NCI-H345 treated with DMSO at 0.1 percent for 48 hours (cell line): Measurements from ENCODE around the gene PSME2.

ENCODE experiments used
- DNase-seq: peaks from one replicate; lab custom pipeline; 2025; ENCODE audit not compliant: unreplicated experiment; lab: John Stamatoyannopoulos, UW

Gene PSME2

DNA sequence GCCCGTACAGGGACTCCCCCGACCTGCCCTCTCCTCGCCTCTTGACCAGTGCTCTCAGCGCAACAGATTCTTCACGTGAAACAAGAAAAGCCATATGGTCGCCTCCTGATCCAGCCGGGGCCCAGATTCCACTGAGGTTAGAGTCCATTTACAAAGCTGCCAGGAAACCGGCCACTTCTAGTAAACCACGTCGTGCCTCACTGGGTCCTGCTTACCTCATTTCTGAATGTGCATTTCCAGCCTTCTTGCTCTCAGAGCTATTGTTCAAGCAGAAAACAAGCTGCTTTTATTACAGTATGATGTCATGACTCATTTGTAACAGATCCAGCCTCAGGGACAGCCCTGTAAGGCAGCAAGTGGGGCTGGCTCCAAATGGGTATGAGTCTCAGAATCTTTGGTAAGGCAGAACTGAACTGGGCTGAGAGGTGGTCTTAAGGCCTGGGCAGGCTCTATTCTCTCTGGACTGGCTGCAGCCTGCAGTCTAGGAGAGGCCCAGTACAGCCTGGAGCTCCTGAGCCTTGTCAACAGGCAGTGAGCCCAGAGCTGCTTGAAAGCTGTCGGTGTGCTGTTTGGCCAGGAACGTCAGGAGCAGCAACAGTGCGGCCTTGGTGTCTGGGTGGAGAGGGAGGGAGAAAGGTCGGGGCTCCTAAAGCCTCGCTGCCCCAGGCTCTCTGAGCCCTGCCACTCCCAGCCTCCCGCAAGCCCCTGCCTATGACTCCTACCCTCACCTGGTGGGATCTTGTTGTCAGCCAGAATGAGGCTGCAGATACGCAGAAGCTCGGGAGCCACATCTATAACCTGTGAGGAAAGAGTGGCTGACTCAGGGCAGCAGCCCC is 33.8 kb upstream of the PSME2 start:
- no peak for DNase-seq

DNA sequence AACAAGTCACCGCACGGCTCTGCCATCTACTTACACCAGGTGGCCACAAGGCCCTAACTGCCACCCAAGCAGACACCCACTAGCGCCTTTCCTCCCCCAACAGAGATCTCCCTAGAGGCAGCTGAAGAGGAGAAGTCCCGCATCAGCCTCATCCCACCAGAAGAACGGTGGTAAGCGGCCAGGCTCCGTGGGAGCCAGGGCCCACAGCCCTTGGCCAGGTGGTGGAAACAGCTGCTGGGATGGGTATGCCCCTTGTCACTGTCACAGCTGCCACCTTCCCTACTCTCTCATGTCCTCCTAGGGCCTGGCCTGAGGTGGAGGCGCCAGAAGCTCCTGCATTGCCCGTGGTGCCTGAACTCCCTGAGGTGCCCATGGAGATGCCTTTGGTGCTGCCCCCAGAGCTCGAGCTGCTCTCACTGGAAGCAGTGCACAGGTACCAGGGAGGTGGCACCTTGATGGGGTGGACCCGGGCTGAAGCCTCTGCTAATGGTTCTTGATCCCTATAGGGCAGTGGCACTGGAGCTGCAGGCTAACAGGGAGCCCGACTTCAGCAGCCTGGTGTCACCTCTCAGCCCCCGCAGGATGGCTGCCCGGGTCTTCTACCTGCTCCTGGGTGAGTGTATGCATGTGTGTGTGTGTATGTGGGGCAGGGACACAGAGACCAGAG is 33.0 kb upstream of the PSME2 start:
- no peak for DNase-seq

DNA sequence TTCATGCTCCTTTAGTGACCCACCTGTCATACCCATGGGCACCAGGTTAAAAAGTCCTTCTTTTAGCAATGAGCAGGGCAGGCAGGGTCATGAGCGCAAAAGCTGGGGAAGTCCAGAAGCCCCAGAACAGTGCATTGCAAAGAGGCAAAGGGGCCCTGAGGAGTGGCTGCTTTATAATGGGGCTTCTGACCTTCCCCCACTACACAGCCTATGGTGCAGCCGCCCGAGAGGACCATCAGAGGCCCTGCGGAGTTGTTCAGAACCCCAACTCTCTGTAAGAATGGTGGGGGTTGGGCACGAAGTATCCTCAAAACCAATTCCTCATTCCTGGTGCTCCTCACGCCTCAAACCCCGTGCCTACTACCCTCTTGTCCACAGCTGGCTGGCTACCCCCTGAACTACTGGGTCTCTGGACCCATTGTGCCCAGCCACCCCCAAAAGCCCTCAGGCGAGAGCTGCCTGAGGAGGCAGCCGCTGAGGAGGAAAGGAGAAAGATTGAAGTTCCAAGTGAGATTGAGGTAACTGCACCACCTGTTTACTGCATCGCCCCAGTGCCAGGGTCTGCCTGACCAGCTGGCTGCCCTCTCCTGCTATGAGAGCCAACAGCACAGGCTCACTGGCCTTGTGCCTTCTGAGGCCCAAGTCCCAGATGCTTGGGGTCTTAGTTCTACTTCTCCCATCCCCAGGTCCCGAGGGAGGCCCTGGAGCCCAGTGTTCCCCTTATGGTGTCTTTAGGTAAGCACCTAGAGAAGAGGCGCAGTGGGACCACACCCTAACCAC is 32.2 kb upstream of the PSME2 start:
- no peak for DNase-seq

DNA sequence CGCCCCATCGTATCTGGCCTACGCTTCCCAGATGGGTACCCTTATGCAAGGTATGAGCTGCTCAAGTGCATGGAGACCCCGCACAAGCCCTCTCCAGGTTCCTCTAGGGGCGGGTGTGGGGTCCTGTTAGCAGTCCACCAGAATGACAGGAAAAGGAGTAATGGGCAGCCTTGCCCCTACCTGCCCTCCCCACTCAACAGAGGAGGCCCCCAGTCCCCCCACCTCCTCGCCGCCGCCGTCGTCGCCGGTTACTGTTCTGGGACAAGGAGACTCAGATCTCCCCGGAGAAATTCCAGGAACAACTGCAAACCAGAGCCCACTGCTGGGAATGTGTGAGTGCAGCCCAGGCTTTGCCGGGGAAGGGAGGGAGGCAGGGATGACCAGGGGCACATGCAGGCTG is 31.5 kb upstream of the PSME2 start:
- DNase-seq, result no peak

DNA sequence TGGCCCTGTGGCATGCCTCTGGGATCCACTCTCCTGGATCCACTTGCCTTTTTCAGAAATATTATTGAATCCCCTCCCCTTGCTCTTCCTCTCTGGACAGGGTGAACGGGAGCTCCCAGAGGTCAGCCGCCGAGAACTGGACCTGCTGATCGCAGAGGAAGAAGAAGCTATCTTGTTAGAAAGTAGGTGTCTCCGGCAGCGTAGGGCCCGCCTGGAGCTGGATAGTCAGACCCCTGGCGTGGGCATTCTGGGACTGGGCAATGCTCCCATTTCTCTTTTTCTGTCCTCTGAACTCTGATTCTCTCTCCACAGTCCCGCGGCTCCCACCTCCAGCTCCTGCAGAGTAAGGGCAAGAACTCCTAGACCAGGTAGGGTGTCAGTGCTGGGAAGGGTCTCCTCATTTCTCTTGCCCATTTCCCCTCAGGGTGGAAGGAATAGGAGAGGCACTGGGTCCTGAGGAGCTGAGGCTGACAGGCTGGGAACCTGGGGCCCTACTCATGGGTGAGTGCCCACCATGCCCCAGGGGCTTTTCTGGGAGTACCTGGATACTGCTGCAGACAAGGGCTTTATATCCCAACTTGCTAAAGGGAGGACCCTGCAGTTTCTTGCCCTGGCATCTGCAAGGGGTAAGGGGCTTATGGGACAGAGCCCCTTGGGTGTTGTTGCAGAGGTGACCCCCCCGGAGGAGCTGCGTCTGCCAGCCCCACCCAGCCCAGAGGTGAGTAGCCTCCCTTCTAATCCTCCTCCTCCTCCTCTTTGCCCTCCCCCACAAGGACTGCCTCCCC is 30.8 kb upstream of the PSME2 start:
- DNase-seq, result no peak

DNA sequence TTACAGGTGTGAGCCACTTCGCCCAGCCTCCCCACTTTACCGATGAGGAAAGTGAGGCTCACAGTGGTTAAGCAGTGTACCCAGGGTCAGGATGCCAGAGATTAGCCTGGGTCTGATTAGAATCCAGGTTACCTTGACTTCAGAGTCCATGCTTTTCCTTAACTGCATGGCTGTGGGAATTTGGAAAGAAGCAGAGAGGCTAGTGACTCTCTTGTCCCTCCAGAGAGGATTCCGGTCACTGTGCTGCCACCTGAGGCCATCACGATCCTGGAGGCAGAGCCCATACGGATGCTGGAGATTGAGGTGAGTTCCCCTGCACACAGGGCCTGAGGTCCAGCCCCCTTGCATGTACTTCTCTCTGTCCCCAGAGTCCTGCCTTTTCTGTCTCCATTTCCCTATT is 30.2 kb upstream of the PSME2 start:
- no peak for DNase-seq

DNA sequence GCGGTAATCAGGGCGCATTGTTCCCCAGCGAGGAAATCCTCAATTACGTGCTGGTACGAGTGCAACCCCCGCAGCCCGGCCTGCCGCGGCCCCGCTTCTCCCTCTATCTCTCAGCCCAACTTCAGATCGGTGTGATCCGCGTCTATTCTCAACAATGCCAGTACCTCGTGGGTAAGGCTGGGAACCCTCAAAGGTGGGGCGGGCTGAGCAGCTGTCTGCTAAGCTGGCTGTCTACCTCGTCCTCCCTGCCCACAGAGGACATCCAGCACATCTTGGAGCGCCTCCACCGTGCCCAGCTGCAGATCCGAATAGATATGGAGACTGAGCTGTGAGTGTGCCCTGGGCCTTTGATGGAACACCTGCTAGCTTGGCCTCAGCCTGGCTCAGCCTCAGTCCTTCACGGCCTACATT is 26.5 kb upstream of the PSME2 start:
- no peak for DNase-seq

DNA sequence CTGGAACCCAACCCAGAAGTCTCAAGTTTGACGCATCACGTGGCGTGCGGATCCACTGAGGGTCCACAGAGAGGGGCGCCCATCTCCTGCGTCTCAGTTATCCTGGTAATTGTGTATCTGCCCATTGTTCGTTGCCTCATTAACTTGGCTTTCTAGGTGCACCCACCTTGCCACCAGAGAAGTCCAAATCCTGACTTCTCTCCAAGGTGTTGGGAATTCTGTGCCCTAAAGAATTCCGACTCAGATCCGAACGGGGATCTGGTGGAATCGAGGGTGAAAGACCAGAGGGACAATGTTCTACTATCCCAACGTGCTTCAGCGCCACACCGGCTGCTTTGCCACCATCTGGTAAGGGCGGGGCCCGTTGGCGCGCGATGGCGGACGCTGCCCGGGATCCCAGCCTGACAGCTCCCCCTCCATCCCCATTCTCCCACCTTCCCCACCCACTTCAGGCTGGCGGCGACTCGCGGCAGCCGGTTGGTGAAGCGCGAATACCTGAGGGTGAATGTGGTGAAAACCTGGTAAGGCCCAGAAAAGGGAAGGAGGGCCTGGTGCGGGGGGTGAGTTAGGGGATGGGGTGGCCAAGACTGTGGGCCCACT is 26.0 kb upstream of the PSME2 start:
- DNase-seq, result no peak

DNA sequence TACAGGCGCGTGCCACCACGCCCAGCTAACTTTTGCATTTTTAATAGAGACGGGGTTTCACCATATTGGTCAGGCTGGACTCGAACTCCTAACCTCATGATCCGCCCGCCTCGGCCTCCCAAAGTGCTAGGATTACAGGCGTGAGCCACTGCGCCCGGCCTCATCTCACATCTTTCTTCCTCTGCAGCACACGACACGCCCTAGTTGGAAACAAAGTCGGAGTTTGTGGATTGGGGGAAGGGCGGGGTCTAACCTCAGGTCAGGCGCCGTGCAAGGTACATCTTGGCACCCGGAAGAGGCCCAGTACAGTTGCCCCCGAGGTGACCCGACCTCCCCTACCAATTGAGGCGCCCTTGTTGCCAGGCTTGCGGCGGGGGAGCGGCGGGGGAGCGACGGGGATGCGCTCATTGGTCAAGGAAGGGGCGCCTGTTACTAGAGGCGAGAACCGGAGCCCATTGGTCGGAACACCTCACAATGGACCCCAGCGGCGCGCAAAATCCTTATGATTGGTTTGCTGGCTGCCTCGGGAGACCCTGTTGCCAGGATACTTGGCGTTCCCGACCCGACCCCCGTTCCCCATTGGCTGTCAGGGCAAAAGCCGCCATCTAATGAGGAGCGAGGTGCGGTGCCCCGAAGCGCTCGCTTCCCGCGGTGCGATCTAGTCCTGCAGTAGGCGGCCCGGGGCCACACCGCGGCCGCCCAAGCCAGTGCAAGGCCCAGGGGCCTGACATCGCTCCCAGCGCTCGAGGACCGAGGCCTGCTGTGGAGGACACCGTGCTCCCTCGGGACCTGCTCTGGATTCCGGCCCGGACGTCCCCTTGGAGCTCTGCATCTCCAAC is 25.2 kb upstream of the PSME2 start, which contains the start of gene REC8:
Gene REC8, plus strand, starts transcription at position 659 of the 839 bp plus-strand sequence. CDS start 473 bp downstream, outside the sequence.
- DNase-seq, result peak; percentile 74

DNA sequence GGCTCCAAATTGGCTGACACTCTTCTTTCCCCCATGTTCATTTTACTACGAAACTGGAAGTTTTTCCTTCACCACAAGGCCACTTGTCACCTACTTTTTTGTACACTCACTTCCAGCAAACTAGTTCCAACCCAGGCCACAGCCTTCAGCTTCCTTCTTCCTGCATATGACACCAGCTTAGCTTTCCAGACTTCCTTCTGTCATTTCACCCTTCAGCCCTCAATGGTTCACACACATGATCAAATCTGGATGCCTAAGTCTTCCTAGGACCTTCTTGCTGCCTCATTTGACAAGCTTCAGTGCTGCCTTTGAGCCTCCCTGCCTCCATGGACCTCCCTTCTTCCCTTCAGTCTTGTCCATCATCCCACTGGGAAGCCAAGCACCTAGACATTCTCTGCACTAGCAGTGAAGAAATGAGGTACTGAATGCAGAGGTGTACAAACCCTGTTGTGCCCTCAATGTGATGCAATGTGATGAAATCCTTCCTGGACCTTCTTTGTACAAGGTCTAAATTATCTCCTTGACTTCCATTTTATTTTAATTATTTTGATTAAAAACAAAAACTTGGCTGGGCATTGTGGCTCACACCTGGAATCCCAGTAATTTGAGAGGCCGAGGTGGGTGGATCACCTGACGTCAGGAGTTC is 21.2 kb upstream of the PSME2 start:
- DNase-seq, result no peak

DNA sequence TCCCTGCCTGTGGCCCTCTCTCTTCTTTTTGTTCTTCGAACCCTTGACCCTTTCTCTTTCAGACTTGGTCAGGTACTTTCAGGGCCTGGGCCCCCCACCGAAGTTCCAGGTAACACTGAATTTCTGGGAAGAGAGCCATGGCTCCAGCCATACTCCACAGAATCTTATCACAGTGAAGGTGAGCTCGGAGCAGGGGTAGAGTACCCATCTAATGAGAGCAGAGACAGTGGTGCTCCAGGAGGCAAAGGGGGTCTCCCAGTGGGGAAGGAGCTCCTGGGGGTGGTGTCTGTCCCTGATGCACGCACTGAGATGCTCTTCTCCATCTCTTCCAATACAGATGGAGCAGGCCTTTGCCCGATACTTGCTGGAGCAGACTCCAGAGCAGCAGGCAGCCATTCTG is 19.4 kb upstream of the PSME2 start:
- no peak for DNase-seq

DNA sequence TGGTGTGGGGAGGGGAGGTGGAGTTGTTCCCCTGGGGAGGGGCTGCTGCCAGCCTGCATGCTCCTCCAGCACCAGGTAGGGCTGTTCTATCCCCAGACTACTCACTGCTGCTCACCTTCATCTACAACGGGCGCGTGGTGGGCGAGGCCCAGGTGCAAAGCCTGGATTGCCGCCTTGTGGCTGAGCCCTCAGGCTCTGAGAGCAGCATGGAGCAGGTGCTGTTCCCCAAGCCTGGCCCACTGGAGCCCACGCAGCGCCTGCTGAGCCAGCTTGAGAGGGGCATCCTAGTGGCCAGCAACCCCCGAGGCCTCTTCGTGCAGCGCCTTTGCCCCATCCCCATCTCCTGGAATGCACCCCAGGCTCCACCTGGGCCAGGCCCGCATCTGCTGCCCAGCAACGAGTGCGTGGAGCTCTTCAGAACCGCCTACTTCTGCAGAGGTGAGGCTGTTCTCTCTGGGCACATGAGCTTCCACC is 18.1 kb upstream of the PSME2 start:
- DNase-seq, result no peak

DNA sequence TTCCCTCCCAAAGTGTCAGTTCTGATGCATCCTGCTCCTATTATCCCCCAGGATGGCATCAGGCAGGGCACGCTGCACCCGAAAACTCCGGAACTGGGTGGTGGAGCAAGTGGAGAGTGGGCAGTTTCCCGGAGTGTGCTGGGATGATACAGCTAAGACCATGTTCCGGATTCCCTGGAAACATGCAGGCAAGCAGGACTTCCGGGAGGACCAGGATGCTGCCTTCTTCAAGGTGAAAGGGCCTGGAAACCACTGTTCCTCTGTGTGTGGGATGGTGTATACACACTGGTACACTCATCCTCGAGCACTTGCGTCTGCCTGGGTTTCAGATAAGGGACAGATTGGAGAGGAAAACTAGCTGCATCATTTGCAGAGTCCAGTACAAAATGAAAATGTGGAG is 15.7 kb upstream of the PSME2 start:
- no peak for DNase-seq

DNA sequence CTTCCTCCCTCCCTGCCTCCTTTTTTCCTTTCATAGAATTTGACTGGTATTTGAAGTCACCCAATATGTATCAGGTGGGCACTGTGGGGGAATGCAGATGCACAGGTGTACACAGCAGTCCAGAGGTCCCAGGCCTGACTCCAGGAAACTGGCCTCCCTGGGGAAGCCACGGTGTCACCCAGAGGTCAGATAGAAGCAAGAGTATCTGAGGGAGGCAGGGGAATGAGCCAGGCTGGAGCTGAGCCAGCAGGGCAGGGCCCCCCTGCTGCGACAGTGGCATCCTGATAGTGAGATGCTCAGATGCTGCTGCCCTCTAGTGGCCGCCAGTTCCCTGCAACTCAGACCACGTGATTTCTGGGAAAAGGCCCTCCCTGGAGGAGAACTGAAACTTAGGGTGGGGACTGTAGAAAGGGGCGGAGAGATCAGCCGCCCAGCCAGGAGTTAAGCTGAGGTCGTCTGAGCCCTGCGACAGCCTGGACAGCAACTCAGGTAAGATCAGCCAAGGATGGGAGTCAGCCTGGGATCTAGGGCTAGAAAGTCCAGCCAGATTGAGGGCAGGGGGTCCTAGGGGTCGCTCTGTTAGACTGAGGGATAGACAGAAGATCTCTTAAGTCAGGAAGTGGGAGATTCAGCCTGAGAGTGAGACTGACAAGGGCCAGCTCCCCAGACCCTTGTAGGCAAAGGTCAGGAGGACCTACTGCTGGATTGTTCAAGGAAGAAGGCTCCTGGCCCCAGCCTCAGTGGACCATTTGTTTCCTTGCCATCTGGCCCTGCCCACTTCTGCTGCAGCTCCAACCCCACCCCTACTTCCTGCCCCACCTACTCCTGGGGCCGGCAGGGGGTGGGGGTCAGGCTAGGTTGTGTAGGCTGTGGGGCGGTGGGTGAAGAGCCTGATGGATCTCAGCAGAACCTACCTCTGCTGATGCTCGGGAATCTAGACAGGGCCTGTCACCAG is 14.7 kb upstream of the PSME2 start, which contains the start of gene IRF9:
Gene IRF9, plus strand, starts transcription at position 416 of the 955 bp plus-strand sequence. CDS start 880 bp downstream, outside the sequence.
- peak; percentile 86 for DNase-seq

DNA sequence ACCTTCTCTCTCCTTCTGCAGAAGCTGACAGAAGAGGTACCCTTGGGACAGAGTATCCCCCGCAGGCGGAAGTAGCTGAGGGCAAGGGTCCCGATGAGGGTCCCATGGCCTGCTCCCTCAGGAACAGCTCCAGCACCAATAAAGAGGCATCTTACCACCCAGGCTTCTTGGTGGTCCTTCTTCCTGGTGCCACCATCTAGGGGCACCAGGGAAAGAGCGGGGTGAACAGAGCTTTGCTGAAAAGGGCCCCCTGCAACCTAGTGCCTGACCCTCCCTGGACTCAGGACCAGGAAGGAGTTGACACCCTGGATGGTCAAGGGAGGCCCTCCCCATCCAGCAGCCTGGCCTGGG is 14.1 kb upstream of the PSME2 start:
- DNase-seq, result no peak

DNA sequence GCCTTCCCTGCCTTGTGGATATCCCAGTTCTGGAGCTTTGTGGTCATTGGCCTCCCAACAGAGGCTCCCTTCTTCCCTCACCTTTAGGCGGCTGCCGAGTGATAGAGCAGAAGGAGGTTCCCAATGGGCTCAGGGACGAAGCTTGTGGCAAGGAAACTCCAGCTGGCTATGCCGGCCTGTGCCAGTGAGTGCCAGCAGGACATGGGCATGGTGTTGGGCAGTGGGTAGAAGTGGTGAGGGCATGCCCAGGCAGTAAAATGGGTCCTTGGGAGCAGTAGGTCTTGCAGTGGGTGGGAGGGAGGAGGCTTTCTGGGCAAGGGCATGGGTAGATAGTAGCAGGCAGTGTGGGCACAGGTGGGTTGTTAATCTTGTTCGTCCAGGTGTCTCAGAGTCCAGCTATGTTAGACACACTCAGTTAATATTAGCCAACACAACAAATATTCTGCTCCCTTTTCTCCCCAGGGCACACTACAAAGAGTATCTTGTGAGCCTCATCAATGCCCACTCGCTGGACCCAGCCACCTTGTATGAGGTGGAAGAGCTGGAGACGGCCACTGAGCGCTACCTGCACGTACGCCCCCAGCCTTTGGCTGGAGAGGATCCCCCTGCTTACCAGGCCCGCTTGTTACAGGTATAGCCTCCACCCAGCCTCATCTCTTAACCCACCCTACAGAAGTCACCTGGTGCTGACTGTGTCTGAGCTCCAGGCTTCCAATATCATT is 13.5 kb upstream of the PSME2 start:
- DNase-seq, result no peak

DNA sequence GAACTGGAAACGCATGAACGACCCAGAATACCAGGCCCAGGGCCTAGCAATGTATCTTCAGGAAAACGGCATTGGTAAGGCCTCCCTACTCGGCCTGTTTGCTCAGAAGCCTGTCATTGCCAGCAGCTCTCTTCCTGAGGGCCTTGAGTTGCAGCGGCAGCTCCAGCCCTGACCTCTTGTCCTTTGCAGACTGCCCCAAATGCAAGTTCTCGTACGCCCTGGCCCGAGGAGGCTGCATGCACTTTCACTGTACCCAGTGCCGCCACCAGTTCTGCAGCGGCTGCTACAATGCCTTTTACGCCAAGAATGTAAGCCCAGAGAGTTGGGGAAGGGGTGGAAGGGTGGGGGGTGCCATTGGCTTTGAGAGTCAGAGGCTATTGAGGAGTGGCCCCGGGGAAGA is 10.9 kb upstream of the PSME2 start:
- DNase-seq, result no peak
